GM19452 (cell line): Measurements from ENCODE around the gene DPEP1.
A peak's percentile ranks its signal among the peaks of the same experiment; 100 is the strongest.

Experiments used
- ATAC-seq: cut with Tn5 transposase; IDR thresholded peaks from one replicate; pipeline ENCODE4 v1.9.1; 2021; ENCODE audit not compliant: unreplicated experiment

Gene DPEP1

DNA sequence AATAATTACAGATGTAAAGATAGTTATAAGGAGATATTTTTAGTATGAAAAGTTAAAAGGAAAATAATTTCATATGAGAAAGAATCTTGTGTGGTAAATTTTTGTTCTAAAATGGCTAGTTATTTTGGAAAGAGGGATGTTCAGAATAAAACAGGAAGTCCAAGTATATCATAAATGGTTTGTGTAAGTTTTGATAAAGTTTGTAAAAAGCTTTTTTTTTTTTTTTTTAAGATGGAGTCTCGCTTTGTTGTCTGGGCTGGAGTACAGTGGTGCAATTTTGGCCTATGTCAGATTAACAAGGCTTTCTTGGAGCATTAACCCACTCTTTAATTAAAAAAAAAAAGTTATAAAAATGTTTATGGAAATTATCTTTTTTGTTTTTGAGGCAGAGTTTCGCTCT is 64.8 kb downstream of the DPEP1 start:
- no peak for ATAC-seq

DNA sequence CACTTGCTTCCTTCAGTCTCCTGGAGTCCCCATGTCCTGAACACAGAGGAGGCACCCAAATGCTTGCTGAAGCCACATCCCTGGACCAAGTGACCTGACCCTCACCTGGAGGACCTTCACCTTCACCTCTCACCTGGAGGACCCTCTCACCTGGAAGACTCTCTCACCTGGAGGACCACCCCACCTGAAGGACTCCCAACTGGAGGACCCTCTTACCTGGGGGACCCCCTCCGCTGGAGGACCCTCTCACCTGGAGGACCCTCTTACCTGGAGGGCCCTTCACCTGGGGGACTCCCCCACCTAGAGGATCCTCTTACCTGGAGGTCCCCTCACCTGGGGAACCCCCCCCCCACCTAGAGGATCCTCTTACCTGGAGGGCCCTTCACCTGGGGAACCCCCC is 72.5 kb downstream of the DPEP1 start:
- ATAC-seq, result no peak

DNA sequence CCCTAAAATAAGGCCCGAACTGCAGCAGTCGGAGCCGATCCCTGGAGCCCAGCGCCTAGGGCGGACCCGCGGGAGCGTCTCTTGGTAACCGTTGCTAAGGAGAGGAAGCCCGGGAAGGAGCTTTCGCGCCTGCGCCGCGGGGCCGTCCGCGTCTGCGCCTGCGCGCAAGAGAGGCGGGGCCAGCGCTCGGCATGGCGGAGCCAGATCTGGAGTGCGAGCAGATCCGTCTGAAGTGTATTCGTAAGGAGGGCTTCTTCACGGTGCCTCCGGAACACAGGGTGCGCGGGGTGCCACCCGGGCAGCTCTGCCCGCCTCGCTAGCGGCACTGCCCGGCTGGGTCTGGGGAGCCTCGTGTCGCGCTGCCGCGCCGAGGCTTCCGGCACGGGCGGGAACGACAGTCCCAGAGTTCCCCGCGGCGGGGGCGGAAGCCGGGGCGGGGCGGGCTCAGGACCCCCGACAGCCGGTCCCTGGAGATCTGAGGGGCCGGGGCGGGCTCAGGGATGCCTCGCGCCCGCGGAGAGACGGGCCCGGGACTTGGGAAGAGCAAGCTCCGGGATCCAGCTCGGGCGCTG is 73.2 kb downstream of the DPEP1 start, which contains the start of gene CDK10:
Gene CDK10 (plus strand): TSS at position 170 of the 572 bp plus-strand sequence. CDS start 22 bp downstream, at position 192.
- peak; percentile 72 for ATAC-seq

DNA sequence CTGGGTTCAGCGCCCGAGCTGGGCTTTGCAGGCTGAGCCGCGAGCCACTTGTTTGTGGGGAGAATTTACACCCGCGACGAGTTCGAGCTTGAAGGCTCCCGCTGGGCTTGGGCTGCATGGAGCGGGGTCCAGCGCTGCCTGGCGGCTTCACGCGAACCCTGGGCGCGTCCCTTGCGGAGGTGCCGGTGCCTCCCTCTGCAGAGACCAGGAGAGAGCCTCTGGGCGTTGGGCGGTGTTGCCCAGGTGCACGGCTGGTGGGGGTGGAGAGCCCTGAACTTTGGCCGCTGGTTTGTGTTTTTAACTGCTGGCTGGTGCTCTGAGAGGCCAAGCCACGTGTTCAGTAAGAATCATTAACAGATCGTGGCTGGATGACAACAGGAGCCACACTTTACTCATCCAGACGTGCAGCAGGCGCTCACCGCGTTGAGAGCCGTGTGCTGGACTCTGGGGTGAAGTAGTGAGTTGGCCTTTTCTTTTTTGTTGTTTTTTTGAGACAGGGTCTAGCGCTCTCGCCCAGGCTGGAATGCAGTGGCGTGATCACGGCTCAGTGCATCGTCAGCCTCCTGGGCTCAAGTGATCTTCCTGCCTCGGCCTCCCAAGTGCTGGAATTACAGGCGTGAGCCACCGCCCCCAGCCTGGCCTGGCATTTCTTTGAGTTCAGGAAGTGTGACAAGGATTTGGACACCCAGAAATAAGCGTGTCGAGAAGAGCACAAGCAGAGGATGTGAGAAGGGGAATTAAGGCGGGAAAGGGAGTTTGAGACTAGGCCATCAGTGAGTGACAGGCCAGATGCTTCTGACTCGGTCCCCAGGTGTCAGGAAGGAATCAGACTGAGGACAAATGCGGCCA is 73.9 kb downstream of the DPEP1 start:
- ATAC-seq, result peak; percentile 46
